ENCODE data around the gene CYP3A5. TPM values are rescaled to one million over a fixed set of nuclear protein-coding genes. Genes with fewer than 3 reads are reported as not detected.

Gene CYP3A5
- total RNA-seq, 1 experiment from 2014 or later, result not detected

DNA sequence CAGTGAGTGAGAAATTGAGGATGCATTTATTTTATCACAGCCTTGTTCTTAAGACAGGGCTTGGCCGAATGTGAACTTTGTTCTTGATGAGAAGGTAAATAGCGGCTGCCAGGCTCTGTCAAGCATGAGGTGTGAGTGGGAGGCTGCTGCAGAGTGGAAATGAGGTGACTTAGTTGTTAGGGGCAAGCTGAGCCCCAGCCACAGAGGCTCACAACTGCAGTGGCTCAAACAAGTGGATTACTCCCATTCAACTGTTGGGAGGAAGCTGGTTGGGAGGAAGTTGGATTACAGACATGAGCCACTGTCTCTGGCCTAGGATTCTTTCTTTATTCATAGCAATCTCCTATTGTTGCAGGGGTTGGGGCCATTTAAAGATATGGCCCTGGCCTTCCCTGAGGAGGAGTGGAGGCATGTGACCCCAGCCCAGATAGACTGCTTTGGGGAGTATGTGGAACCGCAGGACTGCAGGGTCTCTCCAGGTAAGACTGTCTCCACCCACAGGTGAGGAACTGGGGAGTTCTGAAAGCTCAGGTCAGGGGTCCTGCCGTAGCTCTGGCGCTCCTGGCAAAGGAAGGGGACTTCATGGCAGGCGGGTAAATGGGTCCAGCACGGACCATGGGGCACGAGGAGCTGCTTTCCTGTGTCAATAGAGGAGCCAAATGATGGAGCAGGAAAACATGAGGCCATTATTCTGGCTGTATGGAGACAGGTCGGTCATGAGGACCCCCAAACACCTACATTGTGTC is 55.9 kb downstream of the CYP3A5 start:
- Histone ChIP-seq H3T11ph (ENCODE audit: low read length) (no peak overlapping the region), H2BK20ac (ENCODE audit: low read depth, low read length, poor library complexity, severe bottlenecking) (no peak overlapping the region), H3K14ac (ENCODE audit: insufficient read depth, low read length) (no peak overlapping the region), H3K18ac (ENCODE audit: insufficient read length, low read depth, low read length) (no peak overlapping the region), H4K5ac (ENCODE audit: insufficient read length, low read depth, low read length) (no peak overlapping the region), H3K4ac (ENCODE audit: low read depth, low read length) (no peak overlapping the region), H3K4me2 (ENCODE audit: insufficient read depth, insufficient read length, low read length) (no peak overlapping the region), H3K27me3 (ENCODE audit: insufficient read depth, low read length) (no peaks in the 10 kb centered on the region), H3K27ac (ENCODE audit: insufficient read length, low read depth, low read length) (no peak overlapping the region), H3K9me3 (ENCODE audit: control insufficient read depth, low read depth, low read length) (no peaks in the 10 kb centered on the region), H3K23me2 (ENCODE audit: insufficient read length, low read depth, low read length, poor library complexity, severe bottlenecking) (no peaks in the 10 kb centered on the region), H3K9ac (ENCODE audit: extremely low read depth, insufficient read length, low read length) (no peak overlapping the region), H4K91ac (ENCODE audit: insufficient read length, low read depth, low read length) (no peak overlapping the region), H2BK5ac (ENCODE audit: insufficient read length, low read length) (no peak overlapping the region), H2AK5ac (ENCODE audit: insufficient read length, low read length) (no peak overlapping the region), H3K4me1 (ENCODE audit: insufficient read depth, low read length) (no peaks in the 10 kb centered on the region), H4K20me1 (ENCODE audit: control insufficient read depth, insufficient read depth, insufficient read length) (no peaks in the 10 kb centered on the region), H3K79me2 (ENCODE audit: insufficient read depth, low read length) (no peaks in the 10 kb centered on the region), H3K79me1 (ENCODE audit: insufficient read depth, low read depth, low read length, poor library complexity, severe bottlenecking) (no peaks in the 10 kb centered on the region), H3K56ac (ENCODE audit: insufficient read length, low read depth, low read length) (no peak overlapping the region), H2BK15ac (ENCODE audit: low read depth, low read length) (no peak overlapping the region), H2AFZ (ENCODE audit: low read length) (no peak overlapping the region), H3K23ac (ENCODE audit: insufficient read length, low read depth, low read length) (no peak overlapping the region), H4K8ac (replicated peaks; ENCODE audit: insufficient read length, low read depth, low read length) (no peak overlapping the region), H2BK12ac (ENCODE audit: insufficient read length, low read depth, low read length) (no peak overlapping the region), H2BK120ac (ENCODE audit: low read depth, low read length, poor library complexity, severe bottlenecking) (no peak overlapping the region)
- Mint-ChIP-seq H3K36me3 (ENCODE audit: insufficient read depth in 1 of 3, low read depth in 3 of 3) (peaks cover 65 to 91% (median 86%) of the 10 kb centered on the region in 3 experiments), H3K27ac (peak overlapping the region in 2 of 3 experiments; percentile 45 to 74; a peak in 2 of 7 replicates), H3K9me3 (no peaks in the 10 kb centered on the region), H3K4me1 (peaks cover 8 to 11% of the 10 kb centered on the region in 2 experiments), H3K4me3 (no peak overlapping the region), H3K27me3 (ENCODE audit: low read depth) (no peaks in the 10 kb centered on the region)
- TF ChIP-seq, protein P1, sequence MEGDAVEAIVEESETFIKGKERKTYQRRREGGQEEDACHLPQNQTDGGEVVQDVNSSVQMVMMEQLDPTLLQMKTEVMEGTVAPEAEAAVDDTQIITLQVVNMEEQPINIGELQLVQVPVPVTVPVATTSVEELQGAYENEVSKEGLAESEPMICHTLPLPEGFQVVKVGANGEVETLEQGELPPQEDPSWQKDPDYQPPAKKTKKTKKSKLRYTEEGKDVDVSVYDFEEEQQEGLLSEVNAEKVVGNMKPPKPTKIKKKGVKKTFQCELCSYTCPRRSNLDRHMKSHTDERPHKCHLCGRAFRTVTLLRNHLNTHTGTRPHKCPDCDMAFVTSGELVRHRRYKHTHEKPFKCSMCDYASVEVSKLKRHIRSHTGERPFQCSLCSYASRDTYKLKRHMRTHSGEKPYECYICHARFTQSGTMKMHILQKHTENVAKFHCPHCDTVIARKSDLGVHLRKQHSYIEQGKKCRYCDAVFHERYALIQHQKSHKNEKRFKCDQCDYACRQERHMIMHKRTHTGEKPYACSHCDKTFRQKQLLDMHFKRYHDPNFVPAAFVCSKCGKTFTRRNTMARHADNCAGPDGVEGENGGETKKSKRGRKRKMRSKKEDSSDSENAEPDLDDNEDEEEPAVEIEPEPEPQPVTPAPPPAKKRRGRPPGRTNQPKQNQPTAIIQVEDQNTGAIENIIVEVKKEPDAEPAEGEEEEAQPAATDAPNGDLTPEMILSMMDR (conservative IDR thresholded peaks at IDR 0.05), result no peak
- no peak for DNase-seq
- WGBS (ENCODE audit: extremely low coverage, insufficient read length, low lambda C conversion rate), result no CpG with 5 or more reads among the region's 9 CpGs
